ENCODE results near the gene MYOT.

Gene MYOT

GRCh38 chr5:137902408-137903133 lies 34.9 kb downstream of the MYOT start:
- DNase-seq: no peak

- DNase-seq: no peak
These were observed 47.1 kb downstream of the MYOT start for GRCh38 chr5:137914758-137915157.

DNA sequence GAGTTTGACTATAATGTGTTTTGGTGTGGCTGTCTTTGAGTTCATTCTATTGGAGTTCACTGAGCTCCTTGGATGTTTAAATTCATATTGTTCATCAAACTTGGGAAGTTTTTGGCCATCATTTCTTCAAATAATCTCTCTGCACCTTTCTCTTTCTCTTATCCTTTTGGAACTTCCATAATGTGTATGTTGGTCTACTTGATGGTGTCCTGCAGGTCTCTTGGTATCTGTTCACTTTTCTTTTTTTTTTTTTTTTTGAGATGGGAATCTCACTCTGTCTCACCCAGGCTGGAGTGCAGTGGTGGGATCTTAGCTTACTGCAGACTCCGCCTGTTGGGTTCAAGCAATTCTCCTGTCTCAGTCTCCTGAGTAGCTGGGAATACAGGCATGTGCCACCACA lies 49.3 kb downstream of the MYOT start:
- DNase-seq: no peak

- DNase-seq: no peak
These were observed 54.3 kb downstream of the MYOT start for GRCh38 chr5:137921931-137922330.

- no peak for DNase-seq
These were observed 56.2 kb downstream of the MYOT start for GRCh38 chr5:137923856-137924255.

GRCh38 chr5:137932800-137933199 lies 65.1 kb downstream of the MYOT start:
- no peak for DNase-seq

- peak; percentile 2 for DNase-seq
These were observed 65.8 kb downstream of the MYOT start for GRCh38 chr5:137933491-137933911.

DNA sequence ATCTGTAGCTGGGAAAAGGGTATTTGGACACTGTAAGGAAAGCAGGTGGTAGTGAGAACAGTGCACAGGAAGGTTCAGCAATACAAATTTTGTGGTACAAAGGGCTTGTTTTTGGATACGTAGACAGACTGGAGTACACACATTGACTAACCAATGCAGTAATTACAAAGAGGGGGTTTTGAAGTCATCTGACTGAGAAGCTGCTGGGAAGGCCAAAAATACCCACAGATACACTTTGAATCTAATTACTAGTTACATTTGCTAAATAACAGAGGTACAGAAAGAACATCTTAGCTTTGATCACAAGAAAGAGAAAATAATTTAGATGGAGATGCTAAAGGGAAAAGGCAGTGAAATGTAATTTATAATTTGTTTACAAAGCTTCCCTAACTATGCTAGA lies 67.5 kb downstream of the MYOT start:
- no peak for DNase-seq

DNA sequence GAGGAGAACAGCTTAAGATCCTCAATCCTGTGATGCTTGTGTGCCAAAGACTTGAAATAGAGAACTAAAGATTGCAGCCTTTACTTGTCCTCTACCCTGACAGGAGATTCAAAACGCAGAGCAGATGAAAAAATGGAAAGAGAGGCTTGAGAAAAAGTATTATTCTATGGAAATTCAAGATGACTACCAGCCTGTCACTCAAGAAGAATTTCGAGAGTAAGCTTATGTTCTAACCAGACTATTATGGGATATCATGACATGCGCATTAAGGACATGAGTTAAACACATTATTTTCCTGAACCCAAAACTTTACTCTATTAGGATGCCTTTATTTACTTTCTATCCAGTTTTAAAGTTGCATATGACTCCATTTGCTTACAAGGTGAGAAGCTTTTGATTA lies 68.0 kb downstream of the MYOT start:
- no peak for DNase-seq
